HEK293 (cell line): ENCODE data around the gene PRTG.

Experiments used
- IKZF3 ChIP-seq: fragments of 450-650 bp; IDR thresholded peaks from 2 replicates; pipeline ENCODE4 v1.5.0; 2018; ENCODE audit warnings: missing biosample characterization, mild to moderate bottlenecking, missing genetic modification characterization, moderate library complexity
- PRDM1 ChIP-seq: fragments of 450-650 bp; formaldehyde crosslinking; IDR thresholded peaks from 2 replicates; pipeline ENCODE4; 2016; ENCODE audit warnings: missing biosample characterization, missing genetic modification characterization
- ZBTB17 ChIP-seq: fragments of 450-650 bp; formaldehyde crosslinking; IDR thresholded peaks from 2 replicates; pipeline ENCODE4 v1.5.1; 2016; ENCODE audit warnings: missing biosample characterization, missing genetic modification characterization
- ZBTB21 ChIP-seq: fragments of 450-650 bp; formaldehyde crosslinking; IDR thresholded peaks from 2 replicates; pipeline ENCODE4 v1.5.1; 2017; ENCODE audit warnings: missing biosample characterization, missing genetic modification characterization
- ZBTB7A ChIP-seq: fragments of 450-650 bp; formaldehyde crosslinking; IDR thresholded peaks from 2 replicates; pipeline ENCODE4 v1.5.1; 2016; ENCODE audit warnings: low read depth, missing biosample characterization, missing genetic modification characterization
- ZNF155 ChIP-seq: fragments of 450-650 bp; formaldehyde crosslinking; IDR thresholded peaks from 2 replicates; pipeline ENCODE4 v1.5.1; 2016; ENCODE audit warnings: missing biosample characterization, missing genetic modification characterization
- ZNF157 ChIP-seq: fragments of 450-650 bp; formaldehyde crosslinking; IDR thresholded peaks from 2 replicates; pipeline ENCODE4 v1.5.1; 2016; ENCODE audit warnings: missing biosample characterization, missing genetic modification characterization
- ZNF202 ChIP-seq: fragments of 450-650 bp; formaldehyde crosslinking; IDR thresholded peaks from 2 replicates; pipeline ENCODE4 v1.5.1; 2016; ENCODE audit warnings: missing biosample characterization, missing genetic modification characterization, borderline replicate concordance
- ZNF23 ChIP-seq: fragments of 450-650 bp; formaldehyde crosslinking; IDR thresholded peaks from 2 replicates; pipeline ENCODE4 v1.5.1; 2016; ENCODE audit warnings: missing biosample characterization, missing genetic modification characterization, borderline replicate concordance
- ZNF394 ChIP-seq: fragments of 450-650 bp; formaldehyde crosslinking; IDR thresholded peaks from 2 replicates; pipeline ENCODE4 v1.5.1; 2016; ENCODE audit warnings: missing biosample characterization, missing genetic modification characterization, mild to moderate bottlenecking, moderate library complexity, borderline replicate concordance
- ZNF433 ChIP-seq: fragments of 450-650 bp; formaldehyde crosslinking; IDR thresholded peaks from 2 replicates; pipeline ENCODE4 v1.5.1; 2016; ENCODE audit warnings: missing biosample characterization, missing genetic modification characterization, low read depth
- ZNF549 ChIP-seq: fragments of 450-650 bp; IDR thresholded peaks from 2 replicates; pipeline ENCODE4 v1.5.1; 2018; ENCODE audit warnings: missing biosample characterization, missing genetic modification characterization, mild to moderate bottlenecking, inconsistent platforms, moderate library complexity
- ZNF621 ChIP-seq: fragments of 450-650 bp; formaldehyde crosslinking; IDR thresholded peaks from 2 replicates; pipeline ENCODE4 v1.5.1; 2017; ENCODE audit warnings: missing biosample characterization, missing genetic modification characterization
- ZNF623 ChIP-seq: fragments of 450-650 bp; formaldehyde crosslinking; IDR thresholded peaks from 2 replicates; pipeline ENCODE4 v1.5.1; 2016; ENCODE audit warnings: missing biosample characterization, missing genetic modification characterization
- ZNF629 ChIP-seq: fragments of 450-650 bp; formaldehyde crosslinking; IDR thresholded peaks from 2 replicates; pipeline ENCODE4 v1.5.1; 2017; ENCODE audit warnings: missing biosample characterization, missing genetic modification characterization
- ZNF664 ChIP-seq: fragments of 450-650 bp; formaldehyde crosslinking; IDR thresholded peaks from 2 replicates; pipeline ENCODE4 v1.5.1; 2016; ENCODE audit warnings: missing biosample characterization, missing genetic modification characterization
- ZNF707 ChIP-seq: fragments of 450-650 bp; formaldehyde crosslinking; IDR thresholded peaks from 2 replicates; pipeline ENCODE4 v1.5.1; 2016; ENCODE audit warnings: missing biosample characterization, missing genetic modification characterization
- ZSCAN30 ChIP-seq: fragments of 450-650 bp; IDR thresholded peaks from 2 replicates; pipeline ENCODE4 v1.5.1; 2018; ENCODE audit warnings: missing biosample characterization, mild to moderate bottlenecking, missing genetic modification characterization, moderate library complexity
- TF ChIP-seq, protein P1 (sequence below): fragments of 450-650 bp; formaldehyde crosslinking; IDR thresholded peaks from 2 replicates; pipeline ENCODE4 v1.5.1; 2016; ENCODE audit warnings: missing biosample characterization, missing genetic modification characterization
- TF ChIP-seq, protein P2 (sequence below): sonication (generic); formaldehyde crosslinking; IDR thresholded peaks from 2 replicates; pipeline ENCODE4 v1.8.1; 2022; ENCODE audit warnings: mild to moderate bottlenecking, moderate library complexity, missing genetic modification reagents
- TF ChIP-seq, protein P3 (sequence below): fragments of 450-650 bp; formaldehyde crosslinking; IDR thresholded peaks from 2 replicates; pipeline ENCODE4 v1.5.1; 2016; ENCODE audit warnings: missing biosample characterization, missing genetic modification characterization
- TF ChIP-seq, protein P4 (sequence below): fragments of 450-650 bp; formaldehyde crosslinking; IDR thresholded peaks from 2 replicates; pipeline ENCODE4 v1.5.1; 2016; ENCODE audit warnings: missing biosample characterization, missing genetic modification characterization
- TF ChIP-seq, protein P5 (sequence below): fragments of 450-650 bp; formaldehyde crosslinking; IDR thresholded peaks from 2 replicates; pipeline ENCODE4 v1.5.1; 2016; ENCODE audit warnings: missing biosample characterization, missing genetic modification characterization
- TF ChIP-seq, protein P6 (sequence below): fragments of 450-650 bp; formaldehyde crosslinking; IDR thresholded peaks from 2 replicates; pipeline ENCODE4 v1.5.1; 2016; ENCODE audit warnings: missing biosample characterization, missing genetic modification characterization, borderline replicate concordance

PRTG gene

DNA sequence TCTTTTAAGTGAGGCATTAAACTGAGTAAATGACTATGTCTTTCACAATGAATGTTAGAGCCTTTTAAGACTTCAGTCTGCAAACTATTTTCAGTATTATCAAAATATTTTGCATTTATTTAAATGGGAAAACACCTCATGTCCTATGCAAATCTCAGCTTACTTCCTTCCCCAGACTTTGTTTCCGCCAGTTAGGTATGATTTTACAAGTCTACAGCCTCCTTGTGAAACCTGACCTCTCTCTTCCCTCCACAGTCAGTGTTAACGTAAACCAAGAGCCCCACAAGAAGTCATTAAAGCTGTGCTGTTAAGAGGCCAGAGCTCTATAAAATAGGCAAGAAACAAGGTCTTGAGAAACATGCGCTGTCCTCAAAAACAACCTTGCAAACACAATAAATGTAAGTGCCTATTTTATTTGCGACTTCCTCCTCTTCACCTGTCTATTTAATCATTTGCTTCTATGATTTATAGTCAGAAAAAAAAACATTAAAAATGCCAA, 48.3 kb downstream of the PRTG start (continued):
- TF ChIP-seq ZNF549 (tag by site-specific recombination) (no peak), ZNF623 (tag by site-specific recombination) (no peak), ZNF23 (no peak), ZNF664 (tag by site-specific recombination) (no peak), IKZF3 (tag by site-specific recombination) (peak; percentile 89), ZNF394 (tag by site-specific recombination) (0 out of 2 replicates have a peak, but pooled peaks have one; percentile 17), ZBTB17 (no peak), ZBTB7A (no peak), PRDM1 (tag by site-specific recombination) (no peak), ZNF202 (tag by site-specific recombination) (no peak), ZNF157 (tag by site-specific recombination) (no peak), ZBTB21 (tag by site-specific recombination) (no peak), ZNF433 (no peak), ZNF629 (peak; percentile 81), ZNF707 (no peak), ZSCAN30 (tag by site-specific recombination) (peak; percentile 90; the same call in 1 of the 2 replicates), ZNF155 (tag by site-specific recombination) (no peak), ZNF621 (tag by site-specific recombination) (no peak)
- TF ChIP-seq, protein P1, sequence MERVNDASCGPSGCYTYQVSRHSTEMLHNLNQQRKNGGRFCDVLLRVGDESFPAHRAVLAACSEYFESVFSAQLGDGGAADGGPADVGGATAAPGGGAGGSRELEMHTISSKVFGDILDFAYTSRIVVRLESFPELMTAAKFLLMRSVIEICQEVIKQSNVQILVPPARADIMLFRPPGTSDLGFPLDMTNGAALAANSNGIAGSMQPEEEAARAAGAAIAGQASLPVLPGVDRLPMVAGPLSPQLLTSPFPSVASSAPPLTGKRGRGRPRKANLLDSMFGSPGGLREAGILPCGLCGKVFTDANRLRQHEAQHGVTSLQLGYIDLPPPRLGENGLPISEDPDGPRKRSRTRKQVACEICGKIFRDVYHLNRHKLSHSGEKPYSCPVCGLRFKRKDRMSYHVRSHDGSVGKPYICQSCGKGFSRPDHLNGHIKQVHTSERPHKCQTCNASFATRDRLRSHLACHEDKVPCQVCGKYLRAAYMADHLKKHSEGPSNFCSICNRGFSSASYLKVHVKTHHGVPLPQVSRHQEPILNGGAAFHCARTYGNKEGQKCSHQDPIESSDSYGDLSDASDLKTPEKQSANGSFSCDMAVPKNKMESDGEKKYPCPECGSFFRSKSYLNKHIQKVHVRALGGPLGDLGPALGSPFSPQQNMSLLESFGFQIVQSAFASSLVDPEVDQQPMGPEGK (tag by site-specific recombination) = no peak; the same call in 1 of the 2 replicates
- TF ChIP-seq, protein P2, sequence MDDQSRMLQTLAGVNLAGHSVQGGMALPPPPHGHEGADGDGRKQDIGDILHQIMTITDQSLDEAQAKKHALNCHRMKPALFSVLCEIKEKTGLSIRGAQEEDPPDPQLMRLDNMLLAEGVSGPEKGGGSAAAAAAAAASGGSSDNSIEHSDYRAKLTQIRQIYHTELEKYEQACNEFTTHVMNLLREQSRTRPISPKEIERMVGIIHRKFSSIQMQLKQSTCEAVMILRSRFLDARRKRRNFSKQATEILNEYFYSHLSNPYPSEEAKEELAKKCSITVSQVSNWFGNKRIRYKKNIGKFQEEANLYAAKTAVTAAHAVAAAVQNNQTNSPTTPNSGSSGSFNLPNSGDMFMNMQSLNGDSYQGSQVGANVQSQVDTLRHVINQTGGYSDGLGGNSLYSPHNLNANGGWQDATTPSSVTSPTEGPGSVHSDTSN (CRISPR knock-in tag) = no peak
- TF ChIP-seq, protein P3, sequence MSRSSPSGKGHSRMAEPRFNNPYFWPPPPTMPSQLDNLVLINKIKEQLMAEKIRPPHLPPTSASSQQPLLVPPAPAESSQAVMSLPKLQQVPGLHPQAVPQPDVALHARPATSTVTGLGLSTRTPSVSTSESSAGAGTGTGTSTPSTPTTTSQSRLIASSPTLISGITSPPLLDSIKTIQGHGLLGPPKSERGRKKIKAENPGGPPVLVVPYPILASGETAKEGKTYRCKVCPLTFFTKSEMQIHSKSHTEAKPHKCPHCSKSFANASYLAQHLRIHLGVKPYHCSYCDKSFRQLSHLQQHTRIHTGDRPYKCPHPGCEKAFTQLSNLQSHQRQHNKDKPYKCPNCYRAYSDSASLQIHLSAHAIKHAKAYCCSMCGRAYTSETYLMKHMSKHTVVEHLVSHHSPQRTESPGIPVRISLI (tag by site-specific recombination) = no peak
- TF ChIP-seq, protein P4, sequence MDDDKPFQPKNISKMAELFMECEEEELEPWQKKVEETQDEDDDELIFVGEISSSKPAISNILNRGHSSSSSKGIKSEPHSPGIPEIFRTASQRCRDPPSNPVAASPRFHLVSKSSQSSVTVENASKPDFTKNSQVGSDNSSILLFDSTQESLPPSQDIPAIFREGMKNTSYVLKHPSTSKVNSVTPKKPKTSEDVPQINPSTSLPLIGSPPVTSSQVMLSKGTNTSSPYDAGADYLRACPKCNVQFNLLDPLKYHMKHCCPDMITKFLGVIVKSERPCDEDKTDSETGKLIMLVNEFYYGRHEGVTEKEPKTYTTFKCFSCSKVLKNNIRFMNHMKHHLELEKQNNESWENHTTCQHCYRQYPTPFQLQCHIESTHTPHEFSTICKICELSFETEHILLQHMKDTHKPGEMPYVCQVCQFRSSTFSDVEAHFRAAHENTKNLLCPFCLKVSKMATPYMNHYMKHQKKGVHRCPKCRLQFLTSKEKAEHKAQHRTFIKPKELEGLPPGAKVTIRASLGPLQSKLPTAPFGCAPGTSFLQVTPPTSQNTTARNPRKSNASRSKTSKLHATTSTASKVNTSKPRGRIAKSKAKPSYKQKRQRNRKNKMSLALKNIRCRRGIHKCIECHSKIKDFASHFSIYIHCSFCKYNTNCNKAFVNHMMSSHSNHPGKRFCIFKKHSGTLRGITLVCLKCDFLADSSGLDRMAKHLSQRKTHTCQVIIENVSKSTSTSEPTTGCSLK (tag by site-specific recombination) = no peak
- TF ChIP-seq, protein P5, sequence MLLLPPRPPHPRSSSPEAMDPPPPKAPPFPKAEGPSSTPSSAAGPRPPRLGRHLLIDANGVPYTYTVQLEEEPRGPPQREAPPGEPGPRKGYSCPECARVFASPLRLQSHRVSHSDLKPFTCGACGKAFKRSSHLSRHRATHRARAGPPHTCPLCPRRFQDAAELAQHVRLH = peak; percentile 82; the same call in 1 of the 2 replicates
- TF ChIP-seq, protein P6, sequence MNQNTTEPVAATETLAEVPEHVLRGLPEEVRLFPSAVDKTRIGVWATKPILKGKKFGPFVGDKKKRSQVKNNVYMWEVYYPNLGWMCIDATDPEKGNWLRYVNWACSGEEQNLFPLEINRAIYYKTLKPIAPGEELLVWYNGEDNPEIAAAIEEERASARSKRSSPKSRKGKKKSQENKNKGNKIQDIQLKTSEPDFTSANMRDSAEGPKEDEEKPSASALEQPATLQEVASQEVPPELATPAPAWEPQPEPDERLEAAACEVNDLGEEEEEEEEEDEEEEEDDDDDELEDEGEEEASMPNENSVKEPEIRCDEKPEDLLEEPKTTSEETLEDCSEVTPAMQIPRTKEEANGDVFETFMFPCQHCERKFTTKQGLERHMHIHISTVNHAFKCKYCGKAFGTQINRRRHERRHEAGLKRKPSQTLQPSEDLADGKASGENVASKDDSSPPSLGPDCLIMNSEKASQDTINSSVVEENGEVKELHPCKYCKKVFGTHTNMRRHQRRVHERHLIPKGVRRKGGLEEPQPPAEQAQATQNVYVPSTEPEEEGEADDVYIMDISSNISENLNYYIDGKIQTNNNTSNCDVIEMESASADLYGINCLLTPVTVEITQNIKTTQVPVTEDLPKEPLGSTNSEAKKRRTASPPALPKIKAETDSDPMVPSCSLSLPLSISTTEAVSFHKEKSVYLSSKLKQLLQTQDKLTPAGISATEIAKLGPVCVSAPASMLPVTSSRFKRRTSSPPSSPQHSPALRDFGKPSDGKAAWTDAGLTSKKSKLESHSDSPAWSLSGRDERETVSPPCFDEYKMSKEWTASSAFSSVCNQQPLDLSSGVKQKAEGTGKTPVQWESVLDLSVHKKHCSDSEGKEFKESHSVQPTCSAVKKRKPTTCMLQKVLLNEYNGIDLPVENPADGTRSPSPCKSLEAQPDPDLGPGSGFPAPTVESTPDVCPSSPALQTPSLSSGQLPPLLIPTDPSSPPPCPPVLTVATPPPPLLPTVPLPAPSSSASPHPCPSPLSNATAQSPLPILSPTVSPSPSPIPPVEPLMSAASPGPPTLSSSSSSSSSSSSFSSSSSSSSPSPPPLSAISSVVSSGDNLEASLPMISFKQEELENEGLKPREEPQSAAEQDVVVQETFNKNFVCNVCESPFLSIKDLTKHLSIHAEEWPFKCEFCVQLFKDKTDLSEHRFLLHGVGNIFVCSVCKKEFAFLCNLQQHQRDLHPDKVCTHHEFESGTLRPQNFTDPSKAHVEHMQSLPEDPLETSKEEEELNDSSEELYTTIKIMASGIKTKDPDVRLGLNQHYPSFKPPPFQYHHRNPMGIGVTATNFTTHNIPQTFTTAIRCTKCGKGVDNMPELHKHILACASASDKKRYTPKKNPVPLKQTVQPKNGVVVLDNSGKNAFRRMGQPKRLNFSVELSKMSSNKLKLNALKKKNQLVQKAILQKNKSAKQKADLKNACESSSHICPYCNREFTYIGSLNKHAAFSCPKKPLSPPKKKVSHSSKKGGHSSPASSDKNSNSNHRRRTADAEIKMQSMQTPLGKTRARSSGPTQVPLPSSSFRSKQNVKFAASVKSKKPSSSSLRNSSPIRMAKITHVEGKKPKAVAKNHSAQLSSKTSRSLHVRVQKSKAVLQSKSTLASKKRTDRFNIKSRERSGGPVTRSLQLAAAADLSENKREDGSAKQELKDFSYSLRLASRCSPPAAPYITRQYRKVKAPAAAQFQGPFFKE (tag by site-specific recombination) = no peak
